Measurements from ENCODE around the gene ATG16L2.

ATG16L2 gene

GRCh38 chr11:72814286-72815109 lies at the start of gene ATG16L2:
Gene ATG16L2 (plus strand): TSS chr11:72814411. CDS start chr11:72814446, 35 bp downstream.
- DNase-seq: peak; percentile 82

- DNase-seq: no peak
Measured at GRCh38 chr11:72764503-72764902, 49.7 kb upstream of the ATG16L2 start.

- no peak for DNase-seq
Measured at GRCh38 chr11:72766152-72766902, 47.9 kb upstream of the ATG16L2 start.

GRCh38 chr11:72767203-72768062 lies 46.8 kb upstream of the ATG16L2 start:
- no peak for DNase-seq

- no peak for DNase-seq
Measured at GRCh38 chr11:72768581-72768980, 45.6 kb upstream of the ATG16L2 start.

- no peak for DNase-seq
Measured at GRCh38 chr11:72769680-72770079, 44.5 kb upstream of the ATG16L2 start.

GRCh38 chr11:72770799-72771198 lies 43.4 kb upstream of the ATG16L2 start:
- DNase-seq: no peak

- DNase-seq: no peak
Measured at GRCh38 chr11:72771507-72771906, 42.7 kb upstream of the ATG16L2 start.

- DNase-seq: no peak
Measured at GRCh38 chr11:72772059-72772458, 42.2 kb upstream of the ATG16L2 start.

GRCh38 chr11:72773291-72773690 lies 40.9 kb upstream of the ATG16L2 start:
- DNase-seq: peak; percentile 38

- DNase-seq: no peak
Measured at GRCh38 chr11:72773696-72774095, 40.5 kb upstream of the ATG16L2 start.

- DNase-seq: no peak
Measured at GRCh38 chr11:72774499-72774898, 39.7 kb upstream of the ATG16L2 start.

GRCh38 chr11:72775288-72776110 lies 38.7 kb upstream of the ATG16L2 start:
- no peak for DNase-seq

- DNase-seq: no peak
Measured at GRCh38 chr11:72776117-72776843, 37.9 kb upstream of the ATG16L2 start.

GRCh38 chr11:72776844-72777754 lies 37.1 kb upstream of the ATG16L2 start:
- no peak for DNase-seq

GRCh38 chr11:72777755-72778278 lies 36.4 kb upstream of the ATG16L2 start:
- no peak for DNase-seq

GRCh38 chr11:72778535-72779494 lies 35.4 kb upstream of the ATG16L2 start:
- DNase-seq: no peak

- DNase-seq: no peak
Measured at GRCh38 chr11:72779495-72780128, 34.6 kb upstream of the ATG16L2 start.

All from NCI-H2227 treated with DMSO at 0.1 percent for 48 hours (cell line).